Measurements from ENCODE around the gene RBBP7. TPM values are rescaled to one million over a fixed set of nuclear protein-coding genes. Genes with fewer than 3 reads are reported as not detected.

RBBP7 gene
- total and polyA plus RNA-seq, 2 of the 8 experiments (the other 6 are each of a cell fraction or from before 2014, with no cell fraction given) = 107 to 138 TPM

GRCh38 chrX:16897445-16897844, 27.3 kb upstream of the RBBP7 start:
- Histone ChIP-seq H3K36me3 (ENCODE audit: control insufficient read depth in 2 of 4, insufficient read depth in 4 of 4, low read length in 3 of 4) (no peaks in the 10 kb centered on the region), H2AK5ac (ENCODE audit: low read depth, low read length) (no peak overlapping the region), H2AFZ (ENCODE audit: low read length) (no peak overlapping the region), H3K23me2 (ENCODE audit: low read depth, low read length) (no peaks in the 10 kb centered on the region), H3K4me2 (ENCODE audit: insufficient read depth in 1 of 2, low read depth in 2 of 2, low read length in 2 of 2) (no peak overlapping the region), H4K8ac (ENCODE audit: extremely low read depth, insufficient read depth, low read length) (no peak overlapping the region), H3K27me3 (replicated peaks in 1 of 4; ENCODE audit: control insufficient read depth in 3 of 4, extremely low read depth in 1 of 4, insufficient read depth in 3 of 4, low read length in 3 of 4) (no peaks in the 10 kb centered on the region), H3K9ac (replicated peaks in 1 of 4; ENCODE audit: extremely low read depth in 1 of 4, low read depth in 3 of 4, low read length in 3 of 4) (no peak overlapping the region), H2BK15ac (ENCODE audit: low read length) (no peak overlapping the region), H4K5ac (ENCODE audit: insufficient read length, low read depth, low read length) (no peak overlapping the region), H3K14ac (ENCODE audit: insufficient read length) (no peak overlapping the region), H3K9me3 (ENCODE audit: insufficient read depth in 2 of 2, low read depth in 1 of 2, low read length in 1 of 2) (no peaks in the 10 kb centered on the region), H3K79me2 (ENCODE audit: control insufficient read depth in 1 of 2, insufficient read depth in 2 of 2, low read length in 2 of 2) (no peaks in the 10 kb centered on the region), H3K4me1 (replicated peaks in 1 of 4; ENCODE audit: control insufficient read depth in 3 of 4, insufficient read depth in 4 of 4, low read length in 3 of 4) (no peaks in the 10 kb centered on the region; a peak in 1 of 7 replicates), H3K23ac (ENCODE audit: insufficient read length) (no peak overlapping the region), H2BK12ac (ENCODE audit: low read depth, low read length) (no peak overlapping the region), H4K20me1 (replicated peaks in 1 of 2; ENCODE audit: control insufficient read depth in 1 of 2, insufficient read depth in 2 of 2, low read length in 2 of 2) (no peaks in the 10 kb centered on the region), H3K4ac (replicated peaks; ENCODE audit: insufficient read length, low read depth, low read length) (no peak overlapping the region), H3K4me3 (ENCODE audit: extremely low read depth in 1 of 4, insufficient read depth in 2 of 4, low read depth in 3 of 4, low read length in 4 of 4) (no peak overlapping the region), H3K79me1 (ENCODE audit: low read depth, low read length) (no peaks in the 10 kb centered on the region), H3K56ac (replicated peaks; ENCODE audit: insufficient read length, low read depth, low read length) (no peak overlapping the region), H2BK20ac (ENCODE audit: low read length) (no peak overlapping the region), H4K91ac (replicated peaks; ENCODE audit: insufficient read length, low read length) (no peak overlapping the region), H2BK120ac (replicated peaks; ENCODE audit: low read depth, low read length) (no peak overlapping the region), H2BK5ac (ENCODE audit: low read depth, low read length) (no peak overlapping the region), H3K27ac (ENCODE audit: low read depth, low read length) (no peak overlapping the region), H3K18ac (ENCODE audit: extremely low read depth, low read length) (no peak overlapping the region)
- FAIRE-seq (no peak), DNase-seq (ENCODE audit: low read depth in 1 of 2, low spot score in 2 of 2) (no peak)
- TF ChIP-seq YY1 (IDR thresholded peaks at IDR 0.05; ENCODE audit: low read depth, low read length) (no peak), SIX5 (IDR thresholded peaks at IDR 0.05; ENCODE audit: low read depth, low read length) (no peak), CTCF (IDR thresholded peaks at IDR 0.05; ENCODE audit: control extremely low read depth in 1 of 3, insufficient read depth in 1 of 3, low read depth in 1 of 3, low read length in 3 of 3) (no peak), CTBP2 (IDR thresholded peaks at IDR 0.05; ENCODE audit: borderline replicate concordance, insufficient read depth, insufficient read length, low read length) (no peak)
- TF ChIP-seq, protein P1, sequence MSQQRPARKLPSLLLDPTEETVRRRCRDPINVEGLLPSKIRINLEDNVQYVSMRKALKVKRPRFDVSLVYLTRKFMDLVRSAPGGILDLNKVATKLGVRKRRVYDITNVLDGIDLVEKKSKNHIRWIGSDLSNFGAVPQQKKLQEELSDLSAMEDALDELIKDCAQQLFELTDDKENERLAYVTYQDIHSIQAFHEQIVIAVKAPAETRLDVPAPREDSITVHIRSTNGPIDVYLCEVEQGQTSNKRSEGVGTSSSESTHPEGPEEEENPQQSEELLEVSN (IDR thresholded peaks at IDR 0.05) = no peak
- 100% methylated on average over 1 of the region's 2 CpGs; no CpG with 5 or more reads in 1 of the 2 experiments for WGBS, 2 experiments (ENCODE audit: extremely low coverage in 1 of 2, insufficient coverage in 1 of 2, insufficient read length in 1 of 2, insufficient replicate concordance in 2 of 2, low coverage in 1 of 2, low lambda C conversion rate in 2 of 2, missing lambda C conversion rate in 1 of 2)
- ChIA-PET CTCF (ENCODE audit: partially characterized antibody) (interaction anchor here (1.2 to 3.2 kb wide), 4 partner anchors 10 to 22 kb away, joined by 3 to 11 read pairs (median 5); no protein-coding TSS in a partner anchor), POLR2A (ENCODE audit: partially characterized antibody) (interaction anchor here (0.6 kb wide), 1 partner anchor 75 kb away, joined by 3 read pairs; no protein-coding TSS in a partner anchor)

All from H1 (cell line).